WTC11 (cell line): ENCODE data around the gene ZNF622. TPM values are rescaled to one million over a fixed set of nuclear protein-coding genes. Genes with fewer than 3 reads are reported as not detected.

Experiments used
- ATAC-seq: fragments of 200-7000 bp; cut with Tn5 transposase; 2 replicates; pipeline ENCODE4 v1.10.0; 2021; ENCODE audit warnings: mild to moderate bottlenecking, moderate library complexity
- CTCF ChIA-PET: fragments of 300-600 bp; sonication (Branson Sonifier 250); formaldehyde crosslinking; loops from one replicate; lab custom pipeline; 2021; ENCODE audit warnings: antibody characterized with exemption; lab: Charles Lee
- POLR2A ChIA-PET: fragments of 350-600 bp; sonication (Branson Sonifier 250); formaldehyde crosslinking; loops from one replicate; lab custom pipeline; 2021; ENCODE audit warnings: antibody characterized with exemption; lab: Charles Lee
- DNase-seq: peaks from one replicate; pipeline ENCODE4 v3.0.0; 2021; ENCODE audit warnings: low spot score
- H3K27ac Mint-ChIP-seq: 2 replicates; pipeline ENCODE4 v1.8.0; 2021; ENCODE audit warnings: mixed read lengths
- H3K27me3 Mint-ChIP-seq: 2 replicates; pipeline ENCODE4 v1.8.0; 2021; ENCODE audit warnings: low read depth, mild to moderate bottlenecking, moderate library complexity, mixed read lengths
- H3K36me3 Mint-ChIP-seq: 2 replicates; pipeline ENCODE4 v1.8.0; 2021; ENCODE audit warnings: mixed read lengths
- H3K4me1 Mint-ChIP-seq: 2 replicates; pipeline ENCODE4 v1.8.0; 2022; ENCODE audit warnings: mixed read lengths
- H3K4me3 Mint-ChIP-seq: 2 replicates; pipeline ENCODE4 v1.8.0; 2021; ENCODE audit warnings: mild to moderate bottlenecking, moderate library complexity, mixed read lengths
- H3K9me3 Mint-ChIP-seq: 2 replicates; pipeline ENCODE4 v1.8.0; 2021; ENCODE audit warnings: mixed read lengths
- ATF1 ChIP-seq: sonication (generic); formaldehyde crosslinking; IDR thresholded peaks from 2 replicates; pipeline ENCODE4 v1.8.1; 2023; ENCODE audit warnings: mild to moderate bottlenecking, moderate library complexity, missing genetic modification reagents
- CREM ChIP-seq: sonication (generic); formaldehyde crosslinking; IDR thresholded peaks from 2 replicates; pipeline ENCODE4 v1.8.1; 2022; ENCODE audit warnings: mild to moderate bottlenecking, missing genetic modification reagents, moderate library complexity
- CTCF ChIP-seq: fragments of 200-600 bp; IDR thresholded peaks from 2 replicates; pipeline ENCODE4 v1.8.0; 2022; ENCODE audit warnings: antibody characterized with exemption
- HMGXB4 ChIP-seq: sonication (generic); formaldehyde crosslinking; IDR thresholded peaks from 2 replicates; pipeline ENCODE4 v1.8.1; 2023; ENCODE audit warnings: mild to moderate bottlenecking, moderate library complexity, missing genetic modification reagents
- IRF1 ChIP-seq: sonication (generic); formaldehyde crosslinking; IDR thresholded peaks from 2 replicates; pipeline ENCODE4 v1.8.0; 2023; ENCODE audit warnings: missing genetic modification reagents
- JUN ChIP-seq: sonication (generic); formaldehyde crosslinking; IDR thresholded peaks from 2 replicates; pipeline ENCODE4 v1.8.0; 2023; ENCODE audit warnings: mild to moderate bottlenecking, missing genetic modification reagents
- MXD4 ChIP-seq: fragments of 250-450 bp; sonication (Bioruptor Pico); IDR thresholded peaks from 2 replicates; pipeline ENCODE4 v1.8.0; 2021; ENCODE audit warnings: mild to moderate bottlenecking, moderate library complexity, borderline replicate concordance
- NFATC4 ChIP-seq: fragments of 250-450 bp; sonication (Bioruptor Pico); IDR thresholded peaks from 2 replicates; pipeline ENCODE4 v1.9.0; 2021; ENCODE audit warnings: mild to moderate bottlenecking
- RELA ChIP-seq: sonication (generic); formaldehyde crosslinking; IDR thresholded peaks from 2 replicates; pipeline ENCODE4 v1.8.1; 2022; ENCODE audit warnings: missing genetic modification reagents, mild to moderate bottlenecking, borderline replicate concordance
- SP1 ChIP-seq: sonication (generic); formaldehyde crosslinking; conservative IDR thresholded peaks from 2 replicates; pipeline ENCODE4 v1.8.1; 2022; ENCODE audit warnings: missing genetic modification reagents
- STAT6 ChIP-seq: sonication (generic); formaldehyde crosslinking; conservative IDR thresholded peaks from 2 replicates; pipeline ENCODE4 v1.8.1; 2023; ENCODE audit warnings: mild to moderate bottlenecking, low read depth, missing genetic modification reagents, moderate library complexity
- TCF7 ChIP-seq: sonication (generic); formaldehyde crosslinking; IDR thresholded peaks from 2 replicates; pipeline ENCODE4 v1.8.0; 2022; ENCODE audit warnings: mild to moderate bottlenecking, low read depth, missing genetic modification reagents, moderate library complexity
- ZBTB43 ChIP-seq: sonication (generic); formaldehyde crosslinking; IDR thresholded peaks from 2 replicates; pipeline ENCODE4 v1.8.1; 2023; ENCODE audit warnings: mild to moderate bottlenecking, missing genetic modification reagents
- ZMAT4 ChIP-seq: fragments of 250-450 bp; sonication (Bioruptor Pico); IDR thresholded peaks from 2 replicates; pipeline ENCODE4 v1.9.0; 2021; ENCODE audit warnings: mild to moderate bottlenecking
- ZNF281 ChIP-seq: sonication (generic); formaldehyde crosslinking; IDR thresholded peaks from 2 replicates; pipeline ENCODE4 v1.8.0; 2023; ENCODE audit warnings: mild to moderate bottlenecking, missing genetic modification reagents
- total RNA-seq: library from RNA; stranded (reverse); gene quantifications from 3 replicates; pipeline ENCODE4 v1.2.3, GENCODE V29; 2021

ZNF622 gene
- total RNA-seq, 1 experiment from 2014 or later: 37.9 TPM

- Mint-ChIP-seq H3K27me3 (no peaks in the 10 kb centered on the region; the same call in 1 of the 2 replicates), H3K9me3 (peaks cover 9% of the 10 kb centered on the region), H3K4me3 (no peak overlapping the region), H3K27ac (no peak overlapping the region), H3K36me3 (peaks cover 4% of the 10 kb centered on the region), H3K4me1 (peaks cover 23% of the 10 kb centered on the region)
- ChIA-PET CTCF (interaction anchor here (1.7 kb wide), 1 partner anchor 13 kb away, joined by 5 read pairs; no protein-coding TSS in a partner anchor), POLR2A (no interaction called here)
- ATAC-seq (no peak), DNase-seq (no peak)
- no peak for TF ChIP-seq TCF7 (CRISPR knock-in tag)
- TF ChIP-seq ATF1 (CRISPR knock-in tag): no peak
- TF ChIP-seq RELA: no peak
- no peak for TF ChIP-seq MXD4 (CRISPR knock-in tag)
- TF ChIP-seq JUN: no peak
- TF ChIP-seq HMGXB4 (CRISPR knock-in tag): no peak
- TF ChIP-seq ZBTB43: no peak
- TF ChIP-seq ZNF281 (CRISPR knock-in tag): no peak
- TF ChIP-seq CTCF: no peak
- TF ChIP-seq IRF1 (CRISPR knock-in tag): no peak
- TF ChIP-seq CREM (CRISPR knock-in tag): no peak
- TF ChIP-seq SP1 (CRISPR knock-in tag): no peak
- TF ChIP-seq ZMAT4 (CRISPR knock-in tag): no peak
- TF ChIP-seq NFATC4 (CRISPR knock-in tag): no peak
- TF ChIP-seq STAT6: no peak
Observed at GRCh38 chr5:16414861-16415260, 50.7 kb downstream of the ZNF622 start.
